HepG2 (cell line): Measurements from ENCODE around the gene ATAD3C. TPM values are rescaled to one million over a fixed set of nuclear protein-coding genes. Genes with fewer than 3 reads are reported as not detected.

Source experiments
- ATM ChIP-seq: fragments of 450-650 bp; IDR thresholded peaks from 2 replicates; pipeline ENCODE4 v1.7.1; 2017; ENCODE audit warnings: mild to moderate bottlenecking, borderline replicate concordance
- DNMT3B ChIP-seq: conservative IDR thresholded peaks from 2 replicates; pipeline ENCODE4 v1.6.1; 2016; ENCODE audit warnings: missing biosample characterization, control low read depth
- ELF1 ChIP-seq: sonication (generic); formaldehyde crosslinking; IDR thresholded peaks from 2 replicates; pipeline ENCODE4 v1.4.0; 2020; ENCODE audit warnings: missing genetic modification reagents
- HNRNPLL ChIP-seq: fragments of 200-400 bp; formaldehyde crosslinking; IDR thresholded peaks from 2 replicates; pipeline ENCODE4 v1.6.1; 2017; ENCODE audit warnings: mild to moderate bottlenecking, low read depth, low read length; ENCODE audit not compliant: poor library complexity, severe bottlenecking
- HNRNPUL1 ChIP-seq: fragments of 200-400 bp; formaldehyde crosslinking; IDR thresholded peaks from 2 replicates; pipeline ENCODE4 v1.6.1; 2017; ENCODE audit warnings: low read depth, mild to moderate bottlenecking, low read length, moderate library complexity
- MEF2D ChIP-seq: sonication (generic); formaldehyde crosslinking; IDR thresholded peaks from 2 replicates; pipeline ENCODE4 v1.5.1; 2020; ENCODE audit warnings: mild to moderate bottlenecking, missing genetic modification reagents
- PLSCR1 ChIP-seq: sonication (generic); formaldehyde crosslinking; IDR thresholded peaks from 2 replicates; pipeline ENCODE4 v1.5.0; 2020; ENCODE audit warnings: missing genetic modification reagents, mild to moderate bottlenecking, borderline replicate concordance
- SMC3 ChIP-seq: IDR thresholded peaks from 2 replicates; pipeline ENCODE4 v1.6.1; 2011; ENCODE audit warnings: low read length, improper control_type of control experiment
- SNAPC4 ChIP-seq: sonication (generic); formaldehyde crosslinking; IDR thresholded peaks from 2 replicates; pipeline ENCODE4 v1.4.0; 2020; ENCODE audit warnings: mild to moderate bottlenecking, missing genetic modification reagents
- XBP1 ChIP-seq: sonication (generic); formaldehyde crosslinking; IDR thresholded peaks from 2 replicates; pipeline ENCODE4 v1.5.0; 2020; ENCODE audit warnings: missing genetic modification reagents
- ZBTB4 ChIP-seq: sonication (generic); formaldehyde crosslinking; IDR thresholded peaks from 2 replicates; pipeline ENCODE4 v1.4.0; 2020; ENCODE audit warnings: missing genetic modification reagents, mild to moderate bottlenecking, borderline replicate concordance
- ZFP37 ChIP-seq: sonication (generic); formaldehyde crosslinking; IDR thresholded peaks from 2 replicates; pipeline ENCODE4 v1.4.0; 2020; ENCODE audit warnings: missing genetic modification reagents, borderline replicate concordance
- ZNF121 ChIP-seq: sonication (generic); formaldehyde crosslinking; IDR thresholded peaks from 2 replicates; pipeline ENCODE4 v1.5.0; 2020; ENCODE audit warnings: mild to moderate bottlenecking, missing genetic modification reagents
- ZNF3 ChIP-seq: IDR thresholded peaks from 2 replicates; pipeline ENCODE4 v1.7.0; 2017; ENCODE audit warnings: inconsistent platforms
- ZNF740 ChIP-seq: sonication (generic); formaldehyde crosslinking; IDR thresholded peaks from 2 replicates; pipeline ENCODE4 v1.4.0; 2020; ENCODE audit warnings: missing genetic modification reagents
- ZSCAN22 ChIP-seq: sonication (generic); formaldehyde crosslinking; IDR thresholded peaks from 2 replicates; pipeline ENCODE4 v1.4.0; 2020; ENCODE audit warnings: mild to moderate bottlenecking, missing genetic modification reagents
- polyA plus RNA-seq, 8 experiments: library from polyadenylated mRNA; depleted of rRNA in 3 of 8; stranded (reverse) in 7 of 8; unstranded in 1 of 8; fragments of >200 nt; fragmentation: Illumina TruSeq in 4 of 8; extraction: Trizol in 4 of 8; gene quantifications; 2 replicates each; pipeline versions ENCODE4 v1.2.1 to v1.2.3, GENCODE V29; 2011 to 2016; ENCODE audit warnings: low read depth in 4 of 8, missing spikeins in 1 of 8, mixed read lengths in 1 of 8; ENCODE audit not compliant: insufficient read depth in 1 of 8
- total RNA-seq, 5 experiments: library from RNA; depleted of rRNA; stranded (reverse); fragments of >200 nt; fragmentation: Illumina TruSeq; extraction: Trizol; gene quantifications; 2 replicates each; pipeline ENCODE4 v1.2.3, GENCODE V29; 2016; ENCODE audit warnings: low read depth in 1 of 5
- TF ChIP-seq, protein P1 (sequence below): sonication (generic); formaldehyde crosslinking; IDR thresholded peaks from 2 replicates; pipeline ENCODE4 v1.5.0; 2020; ENCODE audit warnings: mild to moderate bottlenecking, missing genetic modification reagents

Gene ATAD3C
- total and polyA plus RNA-seq, 2 of the 13 experiments (the other 11 are each of a cell fraction or from before 2014, with no cell fraction given): 2.4 to 3.2 TPM

GRCh38 chr1:1431845-1432273 lies 17.6 kb upstream of the ATAD3C start (continued):
- TF ChIP-seq PLSCR1 (CRISPR knock-in tag): no peak
- TF ChIP-seq XBP1 (CRISPR knock-in tag): no peak
- peak; percentile 32; the same call in 1 of the 2 replicates for TF ChIP-seq MEF2D (CRISPR knock-in tag)
- peak; percentile 50 for TF ChIP-seq ELF1 (CRISPR knock-in tag)
- no peak for TF ChIP-seq DNMT3B (CRISPR knock-in tag)
- TF ChIP-seq HNRNPLL: peak; percentile 43
- TF ChIP-seq SNAPC4 (CRISPR knock-in tag): no peak; the same call in 1 of the 2 replicates
- TF ChIP-seq, protein P1, sequence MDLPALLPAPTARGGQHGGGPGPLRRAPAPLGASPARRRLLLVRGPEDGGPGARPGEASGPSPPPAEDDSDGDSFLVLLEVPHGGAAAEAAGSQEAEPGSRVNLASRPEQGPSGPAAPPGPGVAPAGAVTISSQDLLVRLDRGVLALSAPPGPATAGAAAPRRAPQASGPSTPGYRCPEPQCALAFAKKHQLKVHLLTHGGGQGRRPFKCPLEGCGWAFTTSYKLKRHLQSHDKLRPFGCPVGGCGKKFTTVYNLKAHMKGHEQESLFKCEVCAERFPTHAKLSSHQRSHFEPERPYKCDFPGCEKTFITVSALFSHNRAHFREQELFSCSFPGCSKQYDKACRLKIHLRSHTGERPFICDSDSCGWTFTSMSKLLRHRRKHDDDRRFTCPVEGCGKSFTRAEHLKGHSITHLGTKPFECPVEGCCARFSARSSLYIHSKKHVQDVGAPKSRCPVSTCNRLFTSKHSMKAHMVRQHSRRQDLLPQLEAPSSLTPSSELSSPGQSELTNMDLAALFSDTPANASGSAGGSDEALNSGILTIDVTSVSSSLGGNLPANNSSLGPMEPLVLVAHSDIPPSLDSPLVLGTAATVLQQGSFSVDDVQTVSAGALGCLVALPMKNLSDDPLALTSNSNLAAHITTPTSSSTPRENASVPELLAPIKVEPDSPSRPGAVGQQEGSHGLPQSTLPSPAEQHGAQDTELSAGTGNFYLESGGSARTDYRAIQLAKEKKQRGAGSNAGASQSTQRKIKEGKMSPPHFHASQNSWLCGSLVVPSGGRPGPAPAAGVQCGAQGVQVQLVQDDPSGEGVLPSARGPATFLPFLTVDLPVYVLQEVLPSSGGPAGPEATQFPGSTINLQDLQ (CRISPR knock-in tag): 0 out of 2 replicates have a peak, but pooled peaks have one; percentile 50
- no peak for TF ChIP-seq ZSCAN22 (CRISPR knock-in tag)
- no peak for TF ChIP-seq HNRNPUL1
- TF ChIP-seq ZNF121: no peak
- no peak for TF ChIP-seq ZNF740 (CRISPR knock-in tag)
- TF ChIP-seq ZFP37: no peak
- TF ChIP-seq SMC3: no peak
- TF ChIP-seq ATM: no peak
- TF ChIP-seq ZBTB4 (CRISPR knock-in tag): no peak
- TF ChIP-seq ZNF3 (CRISPR knock-in tag): no peak
